ENCODE measurements around the gene ZNF317.

GRCh38 chr19:9178901-9179300 is 38.7 kb downstream of the ZNF317 start, which contains the start of gene OR7D2:
- TF ChIP-seq REST (IDR thresholded peaks at IDR 0.05; ENCODE audit: low read depth) (no peak), RAD21 (IDR thresholded peaks at IDR 0.05; ENCODE audit: low read depth) (no peak), MAX (IDR thresholded peaks at IDR 0.05) (no peak), EP300 (IDR thresholded peaks at IDR 0.05; ENCODE audit: borderline replicate concordance) (no peak), TCF12 (IDR thresholded peaks at IDR 0.05; ENCODE audit: low read depth) (no peak), CREB1 (IDR thresholded peaks at IDR 0.05; ENCODE audit: low read depth) (no peak), TEAD4 (IDR thresholded peaks at IDR 0.05) (no peak), YY1 (IDR thresholded peaks at IDR 0.05; ENCODE audit: low read depth) (no peak), CEBPB (IDR thresholded peaks at IDR 0.05) (no peak), NFIC (IDR thresholded peaks at IDR 0.05) (no peak)

All from Ishikawa (cell line).